SU-DHL-6 (cell line): ENCODE results near the gene ZNF148.

Source experiments
- H2AFZ ChIP-seq: fragments of 200-600 bp; sonication (generic); 2 replicates; pipeline ENCODE4 v1.6.1; 2014; ENCODE audit warnings: low read depth, mild to moderate bottlenecking, moderate library complexity, mixed read lengths, antibody characterized with exemption, low read length; ENCODE audit not compliant: severe bottlenecking
- H3F3A ChIP-seq: fragments of 200-600 bp; shearing (Covaris generic); 2 replicates; pipeline ENCODE4 v1.6.0; 2016; ENCODE audit warnings: antibody characterized with exemption, mild to moderate bottlenecking; ENCODE audit not compliant: insufficient read depth
- H3K27ac ChIP-seq: fragments of 200-600 bp; sonication (generic); 2 replicates; pipeline ENCODE4 v1.5.1; 2016; ENCODE audit warnings: low read depth, mild to moderate bottlenecking, low read length, moderate library complexity, mixed read lengths
- H3K27me3 ChIP-seq: fragments of 200-600 bp; sonication (generic), shearing (Covaris generic); 2 replicates; pipeline ENCODE4 v1.6.0; 2014; ENCODE audit warnings: mild to moderate bottlenecking, low read length
- H3K36me3 ChIP-seq: fragments of 200-600 bp; sonication (generic); 2 replicates; pipeline ENCODE4 v1.6.1; 2014; ENCODE audit warnings: mild to moderate bottlenecking, low read length, mixed read lengths
- H3K4me2 ChIP-seq: fragments of 300-600, 200-600 bp; shearing (Covaris generic), sonication (generic); 2 replicates; pipeline ENCODE4 v1.6.0; 2014; ENCODE audit warnings: low read length, low read depth, mild to moderate bottlenecking; ENCODE audit not compliant: poor library complexity, severe bottlenecking
- H3K4me3 ChIP-seq: fragments of 200-600 bp; sonication (generic); 2 replicates; pipeline ENCODE4 v1.5.1; 2014; ENCODE audit warnings: antibody characterized with exemption, low read length, mild to moderate bottlenecking, mixed read lengths; ENCODE audit not compliant: insufficient read depth, poor library complexity, severe bottlenecking
- H3K79me2 ChIP-seq: fragments of 200-600 bp; sonication (generic); 2 replicates; pipeline ENCODE4 v1.6.1; 2014; ENCODE audit warnings: mild to moderate bottlenecking, low read length, moderate library complexity; ENCODE audit not compliant: insufficient read depth
- H3K9ac ChIP-seq: fragments of 200-600 bp; sonication (generic); 2 replicates; pipeline ENCODE4 v1.7.0; 2014; ENCODE audit warnings: mild to moderate bottlenecking, low read length
- H3K9me2 ChIP-seq: fragments of 200-600 bp; sonication (generic); replicated peaks from 2 replicates; pipeline ENCODE4 v1.6.1; 2014; ENCODE audit warnings: low read length; ENCODE audit not compliant: insufficient read depth
- H3K9me3 ChIP-seq: fragments of 200-600 bp; sonication (generic); 2 replicates; pipeline ENCODE4 v1.6.1; 2014; ENCODE audit warnings: low read length, mixed read lengths; ENCODE audit not compliant: insufficient read depth
- H4K20me1 ChIP-seq: fragments of 200-600 bp; sonication (generic); 2 replicates; pipeline ENCODE4 v1.6.1; 2014; ENCODE audit warnings: low read depth, mild to moderate bottlenecking, antibody characterized with exemption, low read length, moderate library complexity, mixed read lengths
- EZH2phosphoT487 ChIP-seq: fragments of 200-600 bp; sonication (generic), shearing (Covaris generic); conservative IDR thresholded peaks from 2 replicates; pipeline ENCODE4 v1.6.1; 2018; ENCODE audit warnings: mild to moderate bottlenecking, antibody characterized with exemption, low read length, moderate library complexity, mixed read lengths
- TF ChIP-seq, protein P1 (sequence below): fragments of 200-600 bp; sonication (generic); IDR thresholded peaks from one replicate; pipeline ENCODE4 v1.5.1; 2017; ENCODE audit warnings: antibody characterized with exemption, mild to moderate bottlenecking, low read length, moderate library complexity; ENCODE audit not compliant: insufficient read depth, poor library complexity, severe bottlenecking

The ZNF148 gene

DNA sequence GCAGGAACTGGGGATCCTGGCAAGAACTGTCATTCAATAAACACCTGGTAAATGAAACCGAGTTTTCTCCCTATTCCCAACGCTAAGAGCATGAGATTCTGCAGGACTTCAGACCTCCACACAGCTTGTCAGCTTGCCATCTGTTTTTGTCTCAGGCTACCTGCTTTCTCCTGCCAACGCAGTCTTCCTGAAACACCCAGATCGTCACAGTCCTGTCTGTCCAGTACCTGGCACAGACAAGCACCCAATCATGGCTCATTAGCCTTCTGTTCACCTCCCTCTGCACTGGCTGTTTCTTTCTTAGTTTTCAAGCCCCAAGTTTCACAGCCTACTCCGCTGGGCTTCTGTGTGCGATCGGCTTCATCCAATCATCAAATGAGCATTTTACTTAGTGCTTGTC lies 167.6 kb downstream of the ZNF148 start:
- no peaks in the 10 kb centered on the region for H3K27me3 ChIP-seq
- H3K9me2 ChIP-seq: no peaks in the 10 kb centered on the region
- H4K20me1 ChIP-seq: no peaks in the 10 kb centered on the region
- no peaks in the 10 kb centered on the region for H3F3A ChIP-seq
- no peaks in the 10 kb centered on the region for H3K9me3 ChIP-seq
- H3K4me2 ChIP-seq: no peak overlapping the region
- H3K36me3 ChIP-seq: no peaks in the 10 kb centered on the region
- no peak for TF ChIP-seq EZH2phosphoT487
- TF ChIP-seq, protein P1, sequence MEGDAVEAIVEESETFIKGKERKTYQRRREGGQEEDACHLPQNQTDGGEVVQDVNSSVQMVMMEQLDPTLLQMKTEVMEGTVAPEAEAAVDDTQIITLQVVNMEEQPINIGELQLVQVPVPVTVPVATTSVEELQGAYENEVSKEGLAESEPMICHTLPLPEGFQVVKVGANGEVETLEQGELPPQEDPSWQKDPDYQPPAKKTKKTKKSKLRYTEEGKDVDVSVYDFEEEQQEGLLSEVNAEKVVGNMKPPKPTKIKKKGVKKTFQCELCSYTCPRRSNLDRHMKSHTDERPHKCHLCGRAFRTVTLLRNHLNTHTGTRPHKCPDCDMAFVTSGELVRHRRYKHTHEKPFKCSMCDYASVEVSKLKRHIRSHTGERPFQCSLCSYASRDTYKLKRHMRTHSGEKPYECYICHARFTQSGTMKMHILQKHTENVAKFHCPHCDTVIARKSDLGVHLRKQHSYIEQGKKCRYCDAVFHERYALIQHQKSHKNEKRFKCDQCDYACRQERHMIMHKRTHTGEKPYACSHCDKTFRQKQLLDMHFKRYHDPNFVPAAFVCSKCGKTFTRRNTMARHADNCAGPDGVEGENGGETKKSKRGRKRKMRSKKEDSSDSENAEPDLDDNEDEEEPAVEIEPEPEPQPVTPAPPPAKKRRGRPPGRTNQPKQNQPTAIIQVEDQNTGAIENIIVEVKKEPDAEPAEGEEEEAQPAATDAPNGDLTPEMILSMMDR: no peak
- H3K9ac ChIP-seq: no peak overlapping the region
- no peaks in the 10 kb centered on the region for H3K79me2 ChIP-seq
- no peak overlapping the region for H2AFZ ChIP-seq
- H3K27ac ChIP-seq: no peak overlapping the region
- H3K4me3 ChIP-seq: no peak overlapping the region

DNA sequence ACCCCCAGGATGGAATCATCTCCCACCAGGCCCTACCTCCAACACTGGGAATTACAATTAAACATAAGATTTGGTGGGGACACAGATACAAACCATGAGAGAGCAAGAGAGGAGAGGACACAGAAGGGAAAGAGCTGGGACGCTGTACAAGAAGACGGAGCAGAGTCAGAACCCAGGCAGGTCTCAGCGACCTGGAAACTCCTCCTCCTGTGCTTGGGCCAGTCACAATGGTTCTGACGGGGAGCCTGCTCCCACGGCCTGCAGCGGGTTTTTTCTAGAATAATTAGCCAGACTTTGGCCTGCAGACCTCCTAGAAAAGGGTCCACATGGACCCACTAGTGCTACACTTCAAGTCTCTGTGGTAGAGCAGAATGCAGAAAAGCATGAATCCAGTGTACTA lies 168.2 kb downstream of the ZNF148 start:
- H3K27me3 ChIP-seq: no peaks in the 10 kb centered on the region
- no peak overlapping the region for H3K4me3 ChIP-seq
- no peak overlapping the region for H3K4me2 ChIP-seq
- no peak overlapping the region for H2AFZ ChIP-seq
- no peaks in the 10 kb centered on the region for H3K9me3 ChIP-seq
- H3K27ac ChIP-seq: no peak overlapping the region
- H4K20me1 ChIP-seq: no peaks in the 10 kb centered on the region
- no peaks in the 10 kb centered on the region for H3F3A ChIP-seq
- H3K9me2 ChIP-seq: no peaks in the 10 kb centered on the region
- no peaks in the 10 kb centered on the region for H3K36me3 ChIP-seq
- TF ChIP-seq, protein P1: no peak
- TF ChIP-seq EZH2phosphoT487: no peak
- H3K79me2 ChIP-seq: no peaks in the 10 kb centered on the region
- no peak overlapping the region for H3K9ac ChIP-seq

DNA sequence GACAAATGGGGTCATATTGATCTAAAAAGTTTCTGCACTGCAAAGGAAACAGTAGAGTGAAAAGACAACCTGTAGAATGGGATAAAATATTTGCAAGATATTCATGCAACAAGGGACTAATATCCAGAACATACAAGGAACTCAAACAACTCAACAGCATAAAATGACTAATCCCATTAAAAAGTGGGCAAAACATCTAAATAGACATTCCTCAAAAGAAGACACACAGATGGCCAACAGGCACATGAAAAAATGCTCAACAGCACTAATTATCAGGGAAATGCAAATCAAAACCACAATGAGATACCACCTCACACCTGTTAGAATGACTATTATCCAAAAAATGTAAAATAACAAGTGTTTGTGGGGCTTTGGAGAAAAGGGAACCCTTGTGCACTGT lies 171.4 kb downstream of the ZNF148 start:
- Histone ChIP-seq H3K9ac (no peak overlapping the region), H3K4me3 (no peak overlapping the region), H4K20me1 (no peaks in the 10 kb centered on the region), H3K36me3 (no peaks in the 10 kb centered on the region), H3K9me3 (no peaks in the 10 kb centered on the region), H3K27me3 (no peaks in the 10 kb centered on the region), H3K9me2 (no peaks in the 10 kb centered on the region), H3K79me2 (no peaks in the 10 kb centered on the region), H3K4me2 (no peak overlapping the region), H2AFZ (no peak overlapping the region), H3F3A (no peaks in the 10 kb centered on the region), H3K27ac (no peak overlapping the region)
- TF ChIP-seq, protein P1: no peak
- no peak for TF ChIP-seq EZH2phosphoT487
